ENCODE data around the gene SCUBE1. TPM values are rescaled to one million over a fixed set of nuclear protein-coding genes. Genes with fewer than 3 reads are reported as not detected.

Gene SCUBE1
- total and polyA plus RNA-seq, 2 donors from 2014 or later = 2.3 to 7.1 TPM

DNA sequence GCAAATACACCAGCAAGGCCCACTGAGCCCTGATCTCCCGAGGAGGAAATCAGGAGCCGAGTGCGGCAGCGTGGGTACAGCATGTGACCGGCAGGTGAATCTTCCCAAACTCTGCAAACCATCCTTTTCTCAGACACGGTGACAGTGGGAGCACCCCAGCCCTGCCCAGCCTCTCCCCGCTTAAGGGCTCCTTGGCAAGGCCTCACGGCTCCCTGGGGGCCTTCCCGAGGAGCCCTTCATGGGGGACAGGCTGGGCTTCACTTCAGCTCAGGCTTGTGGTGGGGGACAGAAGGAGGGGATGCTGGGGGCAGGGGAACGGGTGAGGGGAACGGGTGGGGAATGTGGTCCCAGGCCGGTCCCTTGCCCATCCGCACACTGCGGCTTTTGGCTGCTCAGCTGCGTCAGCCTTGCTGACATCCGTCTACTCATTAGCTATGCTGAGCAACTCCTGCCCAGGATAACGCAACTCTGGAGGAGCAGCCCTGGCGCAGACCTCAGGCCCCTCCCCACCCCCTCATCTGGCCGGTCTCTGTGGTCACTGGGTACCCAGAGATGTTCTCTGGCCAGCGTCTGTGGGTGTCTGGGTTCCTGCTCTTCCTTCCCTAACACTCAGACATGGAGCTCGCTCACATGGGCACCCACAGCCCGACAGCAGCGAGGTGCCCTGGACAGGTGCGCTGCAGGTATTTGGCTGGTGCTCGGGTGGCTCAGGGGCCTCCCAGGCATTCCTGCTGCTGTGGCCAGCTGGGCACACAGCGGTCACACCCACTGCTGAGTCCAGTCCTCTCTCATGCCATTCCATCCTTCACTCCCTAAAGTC is 134.3 kb downstream of the SCUBE1 start:
- Histone ChIP-seq H3K4me3 (ENCODE audit: low read length in 3 of 3) (no peak overlapping the region), H3K36me3 (ENCODE audit: control insufficient read depth in 2 of 3, insufficient read depth in 3 of 3, low read length in 3 of 3) (no peaks in the 10 kb centered on the region), H3K27me3 (ENCODE audit: control insufficient read depth, insufficient read depth, low read length) (no peaks in the 10 kb centered on the region), H3K9ac (ENCODE audit: low read length in 3 of 3) (no peak overlapping the region), H3K4me1 (ENCODE audit: control insufficient read depth in 2 of 3, insufficient read depth in 2 of 3, low read depth in 1 of 3, low read length in 3 of 3) (no peaks in the 10 kb centered on the region), H3K9me3 (ENCODE audit: control insufficient read depth in 2 of 3, insufficient read depth in 1 of 3, low read length in 3 of 3) (no peaks in the 10 kb centered on the region), H3K27ac (ENCODE audit: low read depth in 2 of 2, low read length in 2 of 2) (no peak overlapping the region)
- intact Hi-C loops (cut with DNase I) = no loop called here
- TF ChIP-seq, protein P1, sequence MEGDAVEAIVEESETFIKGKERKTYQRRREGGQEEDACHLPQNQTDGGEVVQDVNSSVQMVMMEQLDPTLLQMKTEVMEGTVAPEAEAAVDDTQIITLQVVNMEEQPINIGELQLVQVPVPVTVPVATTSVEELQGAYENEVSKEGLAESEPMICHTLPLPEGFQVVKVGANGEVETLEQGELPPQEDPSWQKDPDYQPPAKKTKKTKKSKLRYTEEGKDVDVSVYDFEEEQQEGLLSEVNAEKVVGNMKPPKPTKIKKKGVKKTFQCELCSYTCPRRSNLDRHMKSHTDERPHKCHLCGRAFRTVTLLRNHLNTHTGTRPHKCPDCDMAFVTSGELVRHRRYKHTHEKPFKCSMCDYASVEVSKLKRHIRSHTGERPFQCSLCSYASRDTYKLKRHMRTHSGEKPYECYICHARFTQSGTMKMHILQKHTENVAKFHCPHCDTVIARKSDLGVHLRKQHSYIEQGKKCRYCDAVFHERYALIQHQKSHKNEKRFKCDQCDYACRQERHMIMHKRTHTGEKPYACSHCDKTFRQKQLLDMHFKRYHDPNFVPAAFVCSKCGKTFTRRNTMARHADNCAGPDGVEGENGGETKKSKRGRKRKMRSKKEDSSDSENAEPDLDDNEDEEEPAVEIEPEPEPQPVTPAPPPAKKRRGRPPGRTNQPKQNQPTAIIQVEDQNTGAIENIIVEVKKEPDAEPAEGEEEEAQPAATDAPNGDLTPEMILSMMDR (IDR thresholded peaks at IDR 0.05; ENCODE audit: borderline replicate concordance, extremely low read depth, insufficient read depth) = no peak
- FAIRE-seq (no peak), DNase-seq (peak in 1 of 5 donors; percentile 50)

DNA sequence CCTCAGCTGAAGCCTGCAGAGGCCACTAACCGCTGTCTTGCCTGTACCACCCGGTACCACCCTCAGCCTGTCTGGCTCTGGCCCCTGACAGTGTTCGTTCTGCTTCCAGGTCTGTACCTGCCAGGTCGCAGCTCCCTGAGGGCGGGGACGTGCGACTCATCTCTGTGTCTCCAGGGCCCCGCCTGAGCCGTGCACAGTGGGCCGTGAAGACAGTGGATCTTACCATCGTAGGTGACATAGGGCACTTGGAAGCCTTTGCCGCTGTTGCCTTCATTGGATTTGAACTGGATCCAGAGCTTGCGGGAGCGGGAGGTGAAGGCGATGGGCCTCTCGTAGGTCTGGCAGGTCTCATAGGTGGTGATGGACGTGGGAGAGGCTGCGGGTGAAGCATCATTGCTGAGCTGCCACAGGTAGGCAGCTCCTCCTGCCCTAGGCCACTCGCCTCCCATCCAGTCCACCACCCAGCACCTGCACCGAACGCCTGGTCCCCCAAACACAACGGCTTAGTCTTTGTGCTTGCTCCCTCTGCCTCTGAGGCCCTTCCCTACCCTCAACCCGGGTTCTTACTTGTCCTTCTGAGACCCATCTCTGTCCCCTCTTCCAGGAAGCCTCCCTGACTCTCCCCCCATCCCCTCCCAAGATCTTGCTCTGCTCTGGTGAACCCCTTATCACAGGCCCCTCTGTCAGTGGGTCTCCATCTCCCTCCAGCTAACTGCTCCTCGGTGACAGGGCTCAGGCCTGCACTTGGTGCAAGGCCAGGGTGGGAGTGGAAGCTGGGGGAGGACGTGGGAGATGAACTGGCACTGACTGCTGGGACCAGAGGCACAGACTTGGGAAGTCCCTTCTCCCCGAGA is 135.1 kb downstream of the SCUBE1 start:
- Histone ChIP-seq H3K27ac (ENCODE audit: low read depth in 2 of 2, low read length in 2 of 2) (no peak overlapping the region), H3K4me3 (ENCODE audit: low read length in 3 of 3) (no peak overlapping the region), H3K36me3 (ENCODE audit: control insufficient read depth in 2 of 3, insufficient read depth in 3 of 3, low read length in 3 of 3) (no peaks in the 10 kb centered on the region), H3K27me3 (ENCODE audit: control insufficient read depth, insufficient read depth, low read length) (no peaks in the 10 kb centered on the region), H3K9ac (ENCODE audit: low read length in 3 of 3) (no peak overlapping the region), H3K9me3 (ENCODE audit: control insufficient read depth in 2 of 3, insufficient read depth in 1 of 3, low read length in 3 of 3) (no peaks in the 10 kb centered on the region), H3K4me1 (ENCODE audit: control insufficient read depth in 2 of 3, insufficient read depth in 2 of 3, low read depth in 1 of 3, low read length in 3 of 3) (no peaks in the 10 kb centered on the region)
- TF ChIP-seq, protein P1 (IDR thresholded peaks at IDR 0.05; ENCODE audit: borderline replicate concordance, extremely low read depth, insufficient read depth) = no peak
- FAIRE-seq (no peak), DNase-seq (peak in 1 of 5 donors; percentile 59)
- intact Hi-C loops (cut with DNase I) = no loop called here

DNA sequence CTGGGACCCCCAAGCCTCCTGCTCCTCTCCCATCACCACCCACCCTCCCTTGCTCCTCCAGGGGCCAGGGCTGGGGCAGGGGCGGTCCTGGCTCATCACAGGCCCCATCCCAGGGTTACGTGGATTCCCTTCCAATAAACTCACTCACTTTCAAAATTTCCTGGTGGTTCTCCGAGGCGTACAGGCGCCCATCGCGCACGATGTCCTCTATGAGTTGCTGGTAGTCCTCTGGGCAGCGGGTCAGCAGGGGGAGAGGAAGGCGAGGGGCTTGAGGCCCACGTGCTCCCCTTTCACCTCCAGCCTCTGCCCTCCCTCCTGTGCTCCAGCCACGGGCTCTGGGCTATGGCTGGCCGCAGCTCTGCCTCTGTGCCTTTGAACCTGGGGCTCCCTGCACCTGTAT is 135.8 kb downstream of the SCUBE1 start:
- no peaks in the 10 kb centered on the region for H3K4me1 ChIP-seq (ENCODE audit: control insufficient read depth in 2 of 3, insufficient read depth in 2 of 3, low read depth in 1 of 3, low read length in 3 of 3)
- no peak overlapping the region for H3K27ac ChIP-seq (ENCODE audit: low read depth in 2 of 2, low read length in 2 of 2)
- no peak for FAIRE-seq
- H3K9ac ChIP-seq (ENCODE audit: low read length in 3 of 3) = no peak overlapping the region
- intact Hi-C loops (cut with DNase I) = no loop called here
- H3K4me3 ChIP-seq (ENCODE audit: low read length in 3 of 3) = no peak overlapping the region
- H3K27me3 ChIP-seq (ENCODE audit: control insufficient read depth, insufficient read depth, low read length) = no peaks in the 10 kb centered on the region
- no peaks in the 10 kb centered on the region for H3K36me3 ChIP-seq (ENCODE audit: control insufficient read depth in 2 of 3, insufficient read depth in 3 of 3, low read length in 3 of 3)
- DNase-seq = peak in 1 of 5 donors; percentile 51
- H3K9me3 ChIP-seq (ENCODE audit: control insufficient read depth in 2 of 3, insufficient read depth in 1 of 3, low read length in 3 of 3) = no peaks in the 10 kb centered on the region
- TF ChIP-seq, protein P1 (IDR thresholded peaks at IDR 0.05; ENCODE audit: borderline replicate concordance, extremely low read depth, insufficient read depth) = no peak

Measured in kidney (tissue), 14 donors.